GM12891 (cell line): ENCODE measurements around the gene YPEL5.

Source experiments
- POLR2A ChIP-seq: IDR thresholded peaks from 2 replicates; pipeline ENCODE4 v1.6.1; 2011; ENCODE audit warnings: low read depth, low read length, control low read depth
- POLR2AphosphoS5 ChIP-seq: IDR thresholded peaks from 2 replicates; pipeline ENCODE4 v1.6.1; 2011; ENCODE audit warnings: low read depth, low read length, control low read depth

DNA sequence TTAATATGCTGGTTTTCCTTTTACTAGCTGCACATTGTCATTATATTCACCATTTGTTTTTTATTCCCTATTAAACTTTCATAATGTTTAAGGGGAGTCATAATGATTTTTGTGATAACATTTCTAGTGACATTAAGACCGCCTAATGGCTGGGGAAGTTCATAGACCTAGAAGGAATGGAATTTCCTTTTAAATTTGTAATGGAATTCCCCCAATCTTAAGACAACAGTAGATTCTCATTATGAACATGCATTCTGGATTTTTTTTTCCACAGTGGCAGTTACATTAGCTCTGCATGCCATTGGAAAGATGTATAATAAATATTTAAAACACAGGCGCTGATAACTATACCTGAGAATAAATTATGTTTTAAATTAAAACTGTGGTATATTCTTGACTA, 8.4 kb downstream of the YPEL5 start:
- TF ChIP-seq POLR2A = no peak
- TF ChIP-seq POLR2AphosphoS5 = no peak
